Lower lobe of right lung (tissue), 2 donors: ENCODE data around the gene PPM1A. TPM values are rescaled to one million over a fixed set of nuclear protein-coding genes. Genes with fewer than 3 reads are reported as not detected.

ENCODE experiments used
- ATAC-seq, 2 donors: fragments of 200-7000 bp; cut with Tn5 transposase; one replicate each; pipeline ENCODE4 v1.9.1; 2020 to 2022; ENCODE audit warnings: mild to moderate bottlenecking in 2 of 2, moderate library complexity in 2 of 2
- DNase-seq: peaks from one replicate; pipeline ENCODE4 v3.0.0-alpha.2; 2020
- H3K27ac ChIP-seq: fragments of 200-600 bp; one replicate; pipeline ENCODE4 v1.8.0; 2022
- H3K27me3 ChIP-seq: fragments of 200-600 bp; one replicate; pipeline ENCODE4 v1.8.0; 2022; ENCODE audit warnings: low read depth
- H3K36me3 ChIP-seq: fragments of 200-600 bp; one replicate; pipeline ENCODE4 v1.8.0; 2022; ENCODE audit warnings: mild to moderate bottlenecking
- H3K4me1 ChIP-seq: fragments of 200-600 bp; one replicate; pipeline ENCODE4 v1.8.0; 2022
- H3K4me3 ChIP-seq: fragments of 200-600 bp; one replicate; pipeline ENCODE4 v1.8.0; 2022; ENCODE audit warnings: mild to moderate bottlenecking
- H3K9me3 ChIP-seq: fragments of 200-600 bp; one replicate; pipeline ENCODE4 v1.8.0; 2022
- CTCF ChIP-seq: fragments of 200-600 bp; IDR thresholded peaks from one replicate; pipeline ENCODE4 v1.8.0; 2022; ENCODE audit warnings: antibody characterized with exemption, mild to moderate bottlenecking
- intact Hi-C: fragments of 100-400 bp; cut with DNase I; formaldehyde crosslinking; loops from one replicate; pipeline ENCODE4 v1.11.0; 2022
- total RNA-seq: library from RNA; stranded (reverse); fragmentation: NEBNext Ultra II Directional; extraction: Animal tissue kit (Norgen Biotek cat#: 25700); gene quantifications from one replicate; pipeline ENCODE4 v1.2.1, GENCODE V29; 2021
- donor health status: DM: no; HTN: yes; CAD: no; lungs with severe emphysema.

Gene PPM1A
- total RNA-seq, 1 donor from 2014 or later = 58.0 TPM

- no peak for ATAC-seq
- H3K9me3 ChIP-seq = no peaks in the 10 kb centered on the region
- TF ChIP-seq CTCF = no peak
- H3K4me3 ChIP-seq = no peak overlapping the region
- peaks cover 13% of the 10 kb centered on the region for H3K4me1 ChIP-seq
- H3K27ac ChIP-seq = no peak overlapping the region
- no peaks in the 10 kb centered on the region for H3K36me3 ChIP-seq
- peaks cover 9% of the 10 kb centered on the region for H3K27me3 ChIP-seq
- no peak for DNase-seq
- intact Hi-C loops = no loop called here
Observed at GRCh38 chr14:60324837-60325236, 75.8 kb downstream of the PPM1A start.

- intact Hi-C loops = no loop called here
- ATAC-seq (no peak), DNase-seq (no peak)
- Histone ChIP-seq H3K27ac (no peak overlapping the region), H3K9me3 (no peaks in the 10 kb centered on the region), H3K36me3 (no peaks in the 10 kb centered on the region), H3K4me3 (no peak overlapping the region), H3K27me3 (peaks cover 9% of the 10 kb centered on the region), H3K4me1 (peaks cover 13% of the 10 kb centered on the region)
- no peak for TF ChIP-seq CTCF
Observed at GRCh38 chr14:60326274-60326673, 77.3 kb downstream of the PPM1A start.

GRCh38 chr14:60327447-60328331 lies 78.7 kb downstream of the PPM1A start:
- Histone ChIP-seq H3K4me3 (peak overlapping the region; percentile 43), H3K36me3 (no peaks in the 10 kb centered on the region), H3K4me1 (peaks cover 18% of the 10 kb centered on the region), H3K27me3 (peaks cover 14% of the 10 kb centered on the region), H3K9me3 (no peaks in the 10 kb centered on the region), H3K27ac (no peak overlapping the region)
- peak; percentile 42 to 57 for ATAC-seq
- intact Hi-C loops = no loop called here
- DNase-seq = peak; percentile 56
- TF ChIP-seq CTCF = no peak

GRCh38 chr14:60328583-60328982 lies 79.6 kb downstream of the PPM1A start:
- DNase-seq (no peak), ATAC-seq (no peak)
- intact Hi-C loops = no loop called here
- H3K4me3 ChIP-seq = no peak overlapping the region
- H3K36me3 ChIP-seq = no peaks in the 10 kb centered on the region
- H3K27ac ChIP-seq = no peak overlapping the region
- no peak for TF ChIP-seq CTCF
- peaks cover 18% of the 10 kb centered on the region for H3K27me3 ChIP-seq
- no peaks in the 10 kb centered on the region for H3K9me3 ChIP-seq
- H3K4me1 ChIP-seq = peaks cover 18% of the 10 kb centered on the region

- ATAC-seq = no peak
- H3K4me3 ChIP-seq = no peak overlapping the region
- no peak overlapping the region for H3K27ac ChIP-seq
- no peaks in the 10 kb centered on the region for H3K9me3 ChIP-seq
- no peak for TF ChIP-seq CTCF
- intact Hi-C loops = no loop called here
- H3K4me1 ChIP-seq = peaks cover 18% of the 10 kb centered on the region
- no peaks in the 10 kb centered on the region for H3K36me3 ChIP-seq
- H3K27me3 ChIP-seq = peaks cover 18% of the 10 kb centered on the region
- DNase-seq = no peak
Observed at GRCh38 chr14:60329274-60329673, 80.3 kb downstream of the PPM1A start.
